ENCODE results near the gene CDKN2D. TPM values are rescaled to one million over a fixed set of nuclear protein-coding genes. Genes with fewer than 3 reads are reported as not detected.

The CDKN2D gene
- total and polyA plus RNA-seq, 2 experiments from 2014 or later: 6.4 to 13.9 TPM

DNA sequence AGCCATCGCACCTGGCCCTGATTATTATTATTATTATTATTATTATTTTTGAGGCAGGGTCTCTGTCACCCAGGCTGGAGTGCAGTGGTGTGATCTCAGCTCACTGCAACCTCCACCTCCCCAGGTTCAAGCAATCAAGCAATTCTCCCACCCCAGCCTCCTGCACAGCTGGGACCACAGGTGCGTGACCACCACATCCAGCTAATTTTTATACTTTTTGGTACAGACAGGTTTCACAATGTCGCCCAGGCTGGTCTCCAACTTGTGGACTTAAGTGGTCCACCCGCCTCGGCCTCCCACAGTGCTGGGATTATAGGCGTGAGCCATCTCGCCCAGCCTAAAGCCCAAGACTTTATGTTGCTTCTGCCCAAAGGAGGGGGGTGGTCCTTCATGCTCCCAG is 24.4 kb upstream of the CDKN2D start:
- Histone ChIP-seq H3K4me1 (ENCODE audit: insufficient read depth) (no peaks in the 10 kb centered on the region), H3K4me2 (no peak overlapping the region), H3K27ac (no peak overlapping the region), H3K36me3 (replicated peaks; ENCODE audit: insufficient read depth, low read depth) (no peaks in the 10 kb centered on the region), H3K9me3 (ENCODE audit: low read depth) (no peaks in the 10 kb centered on the region), H3K79me2 (no peaks in the 10 kb centered on the region), H2AFZ (no peak overlapping the region), H3K4me3 (no peak overlapping the region), H3K9me2 (replicated peaks; ENCODE audit: insufficient read depth) (no peaks in the 10 kb centered on the region), H3K27me3 (no peaks in the 10 kb centered on the region), H4K20me1 (ENCODE audit: insufficient read depth, poor library complexity, severe bottlenecking) (no peaks in the 10 kb centered on the region)
- WGBS (ENCODE audit: low lambda C conversion rate, missing lambda C conversion rate): 93% methylated on average over 7 of the region's 7 CpGs
- TF ChIP-seq EZH2phosphoT487 (IDR thresholded peaks at IDR 0.05; ENCODE audit: low read depth, severe bottlenecking, unreplicated experiment) (no peak), EZH2 (IDR thresholded peaks at IDR 0.05; ENCODE audit: borderline replicate concordance) (no peak)
- TF ChIP-seq, protein P1, sequence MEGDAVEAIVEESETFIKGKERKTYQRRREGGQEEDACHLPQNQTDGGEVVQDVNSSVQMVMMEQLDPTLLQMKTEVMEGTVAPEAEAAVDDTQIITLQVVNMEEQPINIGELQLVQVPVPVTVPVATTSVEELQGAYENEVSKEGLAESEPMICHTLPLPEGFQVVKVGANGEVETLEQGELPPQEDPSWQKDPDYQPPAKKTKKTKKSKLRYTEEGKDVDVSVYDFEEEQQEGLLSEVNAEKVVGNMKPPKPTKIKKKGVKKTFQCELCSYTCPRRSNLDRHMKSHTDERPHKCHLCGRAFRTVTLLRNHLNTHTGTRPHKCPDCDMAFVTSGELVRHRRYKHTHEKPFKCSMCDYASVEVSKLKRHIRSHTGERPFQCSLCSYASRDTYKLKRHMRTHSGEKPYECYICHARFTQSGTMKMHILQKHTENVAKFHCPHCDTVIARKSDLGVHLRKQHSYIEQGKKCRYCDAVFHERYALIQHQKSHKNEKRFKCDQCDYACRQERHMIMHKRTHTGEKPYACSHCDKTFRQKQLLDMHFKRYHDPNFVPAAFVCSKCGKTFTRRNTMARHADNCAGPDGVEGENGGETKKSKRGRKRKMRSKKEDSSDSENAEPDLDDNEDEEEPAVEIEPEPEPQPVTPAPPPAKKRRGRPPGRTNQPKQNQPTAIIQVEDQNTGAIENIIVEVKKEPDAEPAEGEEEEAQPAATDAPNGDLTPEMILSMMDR (IDR thresholded peaks at IDR 0.05; ENCODE audit: poor library complexity): no peak
- no peak for DNase-seq (ENCODE audit: low spot score)

DNA sequence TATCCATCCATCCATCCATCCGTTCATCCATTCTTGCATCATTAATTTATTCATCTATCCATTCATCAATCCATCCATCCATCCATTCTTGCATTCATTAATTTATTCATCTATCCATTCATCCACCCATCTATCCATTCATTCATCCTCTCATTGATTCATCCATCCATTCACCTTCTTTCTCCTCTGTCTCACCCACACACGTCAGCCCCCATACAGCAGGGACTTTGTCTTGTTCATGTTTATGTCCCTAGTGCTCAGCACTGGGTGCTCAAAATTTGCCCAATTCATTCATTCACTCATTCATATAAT is 19.0 kb upstream of the CDKN2D start:
- DNase-seq (ENCODE audit: low spot score): no peak
- H2AFZ ChIP-seq: no peak overlapping the region
- H3K4me1 ChIP-seq (ENCODE audit: insufficient read depth): no peaks in the 10 kb centered on the region
- H4K20me1 ChIP-seq (ENCODE audit: insufficient read depth, poor library complexity, severe bottlenecking): no peaks in the 10 kb centered on the region
- no peaks in the 10 kb centered on the region for H3K36me3 ChIP-seq (replicated peaks; ENCODE audit: insufficient read depth, low read depth)
- H3K27ac ChIP-seq: no peak overlapping the region
- H3K79me2 ChIP-seq: peaks cover 7% of the 10 kb centered on the region
- H3K4me3 ChIP-seq: no peak overlapping the region
- no peak overlapping the region for H3K4me2 ChIP-seq
- WGBS (ENCODE audit: low lambda C conversion rate, missing lambda C conversion rate): 92% methylated on average over 2 of the region's 2 CpGs
- TF ChIP-seq, protein P1 (IDR thresholded peaks at IDR 0.05; ENCODE audit: poor library complexity): no peak
- TF ChIP-seq EZH2phosphoT487 (IDR thresholded peaks at IDR 0.05; ENCODE audit: low read depth, severe bottlenecking, unreplicated experiment) (no peak), EZH2 (IDR thresholded peaks at IDR 0.05; ENCODE audit: borderline replicate concordance) (no peak)
- H3K9me3 ChIP-seq (ENCODE audit: low read depth): no peaks in the 10 kb centered on the region
- no peaks in the 10 kb centered on the region for H3K9me2 ChIP-seq (replicated peaks; ENCODE audit: insufficient read depth)
- no peaks in the 10 kb centered on the region for H3K27me3 ChIP-seq

DNA sequence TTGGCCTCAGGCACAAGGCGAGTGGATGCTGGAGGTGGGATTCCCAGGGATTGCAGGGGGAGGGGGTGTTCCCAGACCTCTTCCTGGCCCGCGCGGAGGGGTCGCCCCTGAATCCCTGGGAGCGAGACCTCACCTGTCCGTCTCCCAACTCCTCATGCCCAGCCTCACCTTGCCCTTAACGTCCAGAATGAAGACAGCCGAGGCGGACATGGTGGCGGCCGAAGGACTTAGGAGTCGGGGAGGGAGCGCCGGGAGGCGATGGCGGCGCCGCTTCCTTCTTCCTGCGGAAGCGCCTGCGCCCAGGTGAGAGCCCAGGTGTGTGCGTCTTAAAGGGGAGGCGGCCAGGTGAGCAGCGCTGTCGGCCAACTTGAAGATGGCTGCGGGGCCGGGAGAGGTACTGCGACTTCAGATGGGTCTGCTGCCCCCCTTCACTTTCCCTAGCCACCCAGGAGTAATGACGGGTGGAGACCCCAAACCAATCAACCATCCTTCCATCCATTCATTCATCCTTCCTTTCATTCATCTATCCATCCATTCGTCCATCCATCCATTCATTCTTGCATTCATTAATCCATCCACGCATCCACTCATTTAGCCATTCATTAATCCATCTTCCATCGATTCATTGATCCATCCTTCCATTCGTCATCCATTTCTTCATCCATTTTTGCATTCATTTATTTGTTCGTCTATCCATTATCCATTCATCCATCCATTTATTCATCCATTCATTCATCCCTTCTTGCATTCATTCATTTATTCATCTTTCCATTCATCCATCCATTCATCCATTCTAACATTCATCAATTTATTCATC is 18.5 kb upstream of the CDKN2D start, which contains the start of gene AP1M2:
Gene AP1M2 (minus strand): TSS at position 291 of the 817 bp plus-strand sequence. CDS start 81 bp downstream, at position 210.
- WGBS (ENCODE audit: low lambda C conversion rate, missing lambda C conversion rate): 14% methylated on average over 35 of the region's 35 CpGs
- H3K9me2 ChIP-seq (replicated peaks; ENCODE audit: insufficient read depth): no peaks in the 10 kb centered on the region
- TF ChIP-seq EZH2phosphoT487 (IDR thresholded peaks at IDR 0.05; ENCODE audit: low read depth, severe bottlenecking, unreplicated experiment) (no peak), EZH2 (IDR thresholded peaks at IDR 0.05; ENCODE audit: borderline replicate concordance) (no peak)
- TF ChIP-seq, protein P1 (IDR thresholded peaks at IDR 0.05; ENCODE audit: poor library complexity): no peak
- peak within 1 kb of the TSS; percentile 71 for H3K27ac ChIP-seq
- no peaks in the 10 kb centered on the region for H3K36me3 ChIP-seq (replicated peaks; ENCODE audit: insufficient read depth, low read depth)
- no peaks in the 10 kb centered on the region for H3K9me3 ChIP-seq (ENCODE audit: low read depth)
- H2AFZ ChIP-seq: peak within 1 kb of the TSS; percentile 80
- peak; percentile 76 for DNase-seq (ENCODE audit: low spot score)
- no peaks in the 10 kb centered on the region for H3K4me1 ChIP-seq (ENCODE audit: insufficient read depth)
- no peaks in the 10 kb centered on the region for H3K27me3 ChIP-seq
- H3K4me2 ChIP-seq: peak within 1 kb of the TSS; percentile 78
- H3K4me3 ChIP-seq: peak within 1 kb of the TSS; percentile 61
- H4K20me1 ChIP-seq (ENCODE audit: insufficient read depth, poor library complexity, severe bottlenecking): no peaks in the 10 kb centered on the region
- H3K79me2 ChIP-seq: peaks cover 7% of the 10 kb centered on the region

Data from hepatocyte (in vitro differentiated cells).